ENCODE data around the gene ENTPD1.
A peak's percentile ranks its signal among the peaks of the same experiment; 100 is the strongest.
"Not testable (repeated sequence)": the region's sequence is repeated elsewhere in the genome, so short reads cannot be mapped to it uniquely, and the experiment has no call there.

ENTPD1 gene

GRCh38 chr10:95793401-95794045 is 37.6 kb downstream of the ENTPD1 start:
- ATAC-seq (replicated peaks) (peak; percentile 84 to 93), DNase-seq (peak; percentile 75)
- Mint-ChIP-seq H3K27me3 (no peaks in the 10 kb centered on the region), H3K4me1 (peaks cover 72 to 87% of the 10 kb centered on the region in 2 donors), H3K4me3 (peak overlapping the region; percentile 54 to 56), H3K36me3 (peaks cover 37 to 61% of the 10 kb centered on the region in 2 donors), H3K9me3 (peaks cover 10 to 24% of the 10 kb centered on the region in 2 donors), H3K27ac (peak overlapping the region; percentile 93)

- peaks cover 10 to 26% of the 10 kb centered on the region in 2 donors for H3K9me3 Mint-ChIP-seq
- DNase-seq (no peak), ATAC-seq (replicated peaks) (no peak)
- H3K4me3 Mint-ChIP-seq = no peak overlapping the region
- H3K36me3 Mint-ChIP-seq = peaks cover 39 to 62% of the 10 kb centered on the region in 2 donors
- H3K27me3 Mint-ChIP-seq = no peaks in the 10 kb centered on the region
- H3K4me1 Mint-ChIP-seq = peaks cover 74 to 87% of the 10 kb centered on the region in 2 donors
- H3K27ac Mint-ChIP-seq = peak overlapping the region; percentile 59
These were observed 38.2 kb downstream of the ENTPD1 start for GRCh38 chr10:95794195-95794594.

DNA sequence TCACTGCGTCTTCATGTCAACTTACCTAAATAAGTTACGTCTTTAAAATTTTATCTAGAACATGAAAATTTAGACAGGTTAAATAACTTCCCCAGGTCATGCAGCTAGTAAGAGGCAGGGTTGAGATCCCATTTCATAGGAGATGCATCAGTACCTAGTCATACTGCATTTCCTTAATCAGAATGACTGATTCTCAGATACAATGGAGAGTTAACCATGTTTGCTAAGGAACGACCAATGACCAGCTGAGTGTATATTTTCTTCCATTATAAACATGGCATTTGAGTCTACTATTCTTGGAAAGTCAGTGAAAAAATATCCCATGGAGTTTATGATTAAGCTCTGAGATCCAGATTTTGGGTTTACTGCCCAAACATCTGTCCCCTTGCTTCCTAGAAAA is 39.6 kb downstream of the ENTPD1 start:
- H3K4me1 Mint-ChIP-seq = peaks cover 85 to 96% of the 10 kb centered on the region in 2 donors
- peaks cover 47 to 68% of the 10 kb centered on the region in 2 donors for H3K36me3 Mint-ChIP-seq
- H3K9me3 Mint-ChIP-seq = peaks cover 18 to 36% of the 10 kb centered on the region in 2 donors
- no peak overlapping the region for H3K4me3 Mint-ChIP-seq
- no peak overlapping the region for H3K27ac Mint-ChIP-seq
- no peaks in the 10 kb centered on the region for H3K27me3 Mint-ChIP-seq
- no peak for ATAC-seq (replicated peaks)
- DNase-seq = no peak

- Mint-ChIP-seq H3K27me3 (no peaks in the 10 kb centered on the region), H3K4me3 (peak overlapping the region in 1 of 2 donors; percentile 6), H3K27ac (peak overlapping the region; percentile 87), H3K9me3 (peaks cover 18 to 33% of the 10 kb centered on the region in 2 donors), H3K36me3 (peaks cover 48 to 66% of the 10 kb centered on the region in 2 donors), H3K4me1 (peaks cover 81 to 96% of the 10 kb centered on the region in 2 donors)
- DNase-seq = no peak
- peak; percentile 58 to 60 for ATAC-seq (replicated peaks)
These were observed 40.5 kb downstream of the ENTPD1 start for GRCh38 chr10:95796504-95796903.

- H3K9me3 Mint-ChIP-seq = peaks cover 21 to 29% of the 10 kb centered on the region in 2 donors
- no peak for DNase-seq
- H3K27ac Mint-ChIP-seq = peak overlapping the region; percentile 82
- H3K27me3 Mint-ChIP-seq = no peaks in the 10 kb centered on the region
- no peak overlapping the region for H3K4me3 Mint-ChIP-seq
- peaks cover 64 to 90% of the 10 kb centered on the region in 2 donors for H3K4me1 Mint-ChIP-seq
- no peak for ATAC-seq (replicated peaks)
- H3K36me3 Mint-ChIP-seq = peaks cover 56 to 75% of the 10 kb centered on the region in 2 donors
These were observed 42.3 kb downstream of the ENTPD1 start for GRCh38 chr10:95798096-95798855.

DNA sequence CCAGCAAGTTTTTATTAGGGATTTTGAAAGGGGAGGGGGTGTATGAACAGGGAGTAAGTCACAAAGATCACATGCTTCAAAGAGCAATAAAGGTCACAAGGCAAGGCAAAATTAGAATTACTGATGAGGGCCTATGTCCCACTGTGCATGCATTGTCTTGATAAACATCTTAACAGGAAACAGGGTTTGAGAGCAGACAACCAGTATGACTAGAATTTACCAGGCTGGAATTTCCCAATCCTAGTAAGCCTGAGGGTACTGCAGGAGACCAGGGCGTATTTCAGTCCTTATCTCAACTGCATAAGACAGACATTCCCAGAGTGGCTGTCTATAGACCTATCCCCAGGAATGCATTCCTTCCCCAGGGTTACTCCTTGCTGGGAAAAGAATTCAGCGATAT is 44.3 kb downstream of the ENTPD1 start:
- peak overlapping the region; percentile 45 to 65 for H3K4me3 Mint-ChIP-seq
- peak overlapping the region; percentile 95 for H3K27ac Mint-ChIP-seq
- H3K27me3 Mint-ChIP-seq; ATAC-seq (replicated peaks); DNase-seq: not testable (repeated sequence)
- H3K9me3 Mint-ChIP-seq = peaks cover 28 to 36% of the 10 kb centered on the region in 2 donors
- peaks cover 68 to 84% of the 10 kb centered on the region in 2 donors for H3K36me3 Mint-ChIP-seq
- H3K4me1 Mint-ChIP-seq = peaks cover 61 to 92% of the 10 kb centered on the region in 2 donors

DNA sequence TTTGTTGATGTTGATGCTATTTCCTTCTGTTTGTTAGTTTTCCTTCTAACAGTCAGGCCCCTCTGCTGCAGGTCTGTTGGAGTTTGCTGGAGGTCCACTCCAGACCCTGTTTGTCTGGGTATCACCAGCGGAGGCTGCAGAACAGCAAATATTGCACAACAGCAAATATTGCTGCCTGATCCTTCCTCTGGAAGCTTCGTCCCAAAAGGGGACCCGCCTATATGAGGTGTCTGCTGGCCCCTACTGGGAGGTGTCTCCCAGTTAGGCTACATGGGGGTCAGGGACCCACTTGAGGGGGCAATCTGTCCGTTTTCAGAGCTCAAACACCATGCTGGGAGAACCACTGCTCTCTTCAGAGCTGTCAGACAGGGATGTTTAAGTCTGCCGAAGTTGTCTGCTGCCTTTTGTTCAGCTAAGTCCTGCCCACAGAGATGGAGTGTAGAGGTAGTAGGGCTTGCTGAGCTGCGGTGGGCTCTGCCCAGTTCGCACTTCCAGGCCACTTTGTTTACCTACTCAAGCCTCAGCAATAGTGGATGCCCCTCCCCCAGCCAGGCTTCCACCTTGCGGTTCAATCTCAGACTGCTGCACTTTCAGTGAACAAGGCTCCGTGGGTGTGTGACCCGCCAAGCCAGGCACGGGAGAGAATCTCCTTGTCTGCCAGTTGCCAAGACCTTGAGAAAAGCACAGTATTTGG is 50.9 kb downstream of the ENTPD1 start:
- Mint-ChIP-seq H3K4me1 (peaks cover 42 to 80% of the 10 kb centered on the region in 2 donors), H3K36me3 (peaks cover 71 to 85% of the 10 kb centered on the region in 2 donors), H3K27ac (peak overlapping the region; percentile 69), H3K9me3 (peaks cover 7 to 17% of the 10 kb centered on the region in 2 donors)
- not testable (repeated sequence) for H3K4me3 Mint-ChIP-seq; ATAC-seq (replicated peaks); H3K27me3 Mint-ChIP-seq; DNase-seq

DNA sequence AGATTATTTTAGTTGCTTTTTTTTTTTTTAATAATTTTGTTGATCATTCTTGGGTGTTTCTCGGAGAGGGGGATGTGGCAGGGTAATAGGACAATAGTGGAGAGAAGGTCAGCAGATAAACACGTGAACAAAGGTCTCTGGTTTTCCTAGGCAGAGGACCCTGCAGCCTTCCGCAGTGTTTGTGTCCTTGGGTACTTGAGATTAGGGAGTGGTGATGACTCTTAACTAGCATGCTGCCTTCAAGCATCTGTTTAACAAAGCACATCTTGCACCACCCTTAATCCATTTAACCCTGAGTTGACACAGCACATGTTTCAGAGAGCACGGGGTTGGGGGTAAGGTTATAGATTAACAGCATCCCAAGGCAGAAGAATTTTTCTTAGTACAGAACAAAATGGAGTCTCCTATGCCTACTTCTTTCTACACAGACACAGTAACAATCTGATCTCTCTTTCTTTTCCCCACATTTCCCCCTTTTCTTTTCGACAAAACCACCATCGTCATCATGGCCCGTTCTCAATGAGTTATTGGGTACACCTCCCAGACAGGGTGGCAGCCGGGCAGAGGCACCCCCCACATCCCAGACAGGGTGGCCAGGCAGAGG is 52.8 kb downstream of the ENTPD1 start:
- not testable (repeated sequence) for H3K27me3 Mint-ChIP-seq; ATAC-seq (replicated peaks); DNase-seq
- Mint-ChIP-seq H3K4me3 (peak overlapping the region in 1 of 2 donors; percentile 19), H3K4me1 (peaks cover 44 to 77% of the 10 kb centered on the region in 2 donors), H3K27ac (peak overlapping the region; percentile 69), H3K36me3 (peaks cover 63 to 71% of the 10 kb centered on the region in 2 donors), H3K9me3 (peaks cover 6 to 10% of the 10 kb centered on the region in 2 donors)

DNA sequence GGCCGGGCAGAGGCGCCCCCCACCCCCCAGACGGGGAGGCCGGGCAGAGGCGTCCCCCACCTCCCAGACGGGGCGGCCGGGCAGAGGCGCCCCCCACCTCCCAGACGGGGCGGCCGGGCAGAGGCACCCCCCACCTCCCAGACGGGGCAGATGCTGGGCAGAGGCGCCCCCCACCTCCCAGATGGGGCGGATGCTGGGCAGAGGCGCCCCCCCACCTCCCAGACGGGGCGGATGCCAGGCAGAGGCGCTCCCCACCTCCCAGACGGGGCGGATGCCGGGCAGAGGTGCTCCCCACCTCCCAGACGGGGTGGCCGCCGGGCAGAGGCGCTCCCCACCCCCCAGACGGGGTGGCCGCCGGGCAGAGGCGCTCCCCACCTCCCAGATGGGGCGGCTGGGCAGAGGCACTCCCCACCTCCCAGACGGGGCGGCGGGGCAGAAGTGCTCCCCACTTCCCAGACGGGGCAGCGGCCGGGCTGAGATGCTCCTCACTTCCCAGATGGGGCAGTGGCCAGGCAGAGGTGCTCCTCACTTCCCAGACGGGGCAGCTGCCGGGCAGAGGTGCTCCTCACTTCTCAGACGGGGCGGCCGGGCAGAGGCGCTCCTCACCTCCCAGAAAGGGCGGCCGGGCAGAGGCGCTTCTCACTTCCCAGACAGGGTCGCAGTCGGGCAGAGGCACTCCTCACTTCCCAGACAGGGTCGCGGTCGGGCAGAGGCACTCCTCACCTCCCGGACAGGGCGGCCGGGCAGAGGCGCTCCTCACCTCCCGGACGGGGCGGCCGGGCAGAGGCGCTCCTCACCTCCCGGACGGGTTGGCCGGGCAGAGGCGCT is 53.6 kb downstream of the ENTPD1 start:
- Mint-ChIP-seq H3K4me3 (no peak overlapping the region), H3K27me3 (no peaks in the 10 kb centered on the region)
- no peak for DNase-seq

GRCh38 chr10:95810198-95810976 is 54.4 kb downstream of the ENTPD1 start:
- H3K9me3 Mint-ChIP-seq = peaks cover 0 to 5% of the 10 kb centered on the region in 2 donors
- ATAC-seq (replicated peaks) (peak; percentile 65 to 67), DNase-seq (no peak)
- peaks cover 47 to 77% of the 10 kb centered on the region in 2 donors for H3K4me1 Mint-ChIP-seq
- H3K27ac Mint-ChIP-seq = peak overlapping the region; percentile 84
- peaks cover 58 to 69% of the 10 kb centered on the region in 2 donors for H3K36me3 Mint-ChIP-seq
- H3K27me3 Mint-ChIP-seq = no peaks in the 10 kb centered on the region
- peak overlapping the region; percentile 45 to 51 for H3K4me3 Mint-ChIP-seq

More for the DNA sequence above, 53.6 kb downstream of the ENTPD1 start:
- no peak for ATAC-seq (replicated peaks)
- H3K36me3 Mint-ChIP-seq = peaks cover 59 to 69% of the 10 kb centered on the region in 2 donors
- H3K9me3 Mint-ChIP-seq = peaks cover 0 to 5% of the 10 kb centered on the region in 2 donors
- H3K4me1 Mint-ChIP-seq = peaks cover 43 to 77% of the 10 kb centered on the region in 2 donors
- no peak overlapping the region for H3K27ac Mint-ChIP-seq

DNA sequence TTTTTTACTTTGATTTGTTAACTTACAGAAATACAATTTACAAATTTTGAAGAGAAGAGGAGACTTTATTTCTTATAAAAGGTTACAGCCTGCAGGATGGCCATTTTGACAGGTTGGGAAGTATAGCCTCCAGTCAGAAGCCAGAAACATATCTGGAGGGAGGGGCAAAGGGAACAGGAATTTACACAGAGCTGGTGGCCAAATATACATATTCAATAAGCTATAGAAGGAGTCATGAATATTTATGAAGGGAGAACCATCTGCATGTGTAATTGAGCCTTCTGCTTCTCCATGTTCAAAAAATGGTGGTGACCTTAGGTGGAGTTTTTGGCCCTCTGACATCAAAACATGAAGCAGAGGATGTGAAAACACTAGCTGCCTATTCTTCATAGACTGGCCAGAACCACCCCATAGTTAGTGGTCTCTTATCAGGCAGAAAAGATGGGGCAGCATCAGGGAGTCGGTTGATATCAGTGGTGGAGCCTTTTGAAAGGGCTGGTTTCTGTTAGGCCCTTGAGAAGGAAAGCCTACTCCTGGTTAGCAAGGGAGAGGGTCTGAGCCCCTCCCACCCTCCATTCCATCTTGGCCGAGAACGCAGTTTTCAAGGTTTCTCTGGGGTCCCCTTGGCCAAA is 57.2 kb downstream of the ENTPD1 start:
- ATAC-seq (replicated peaks) (no peak), DNase-seq (no peak)
- H3K27me3 Mint-ChIP-seq = no peaks in the 10 kb centered on the region
- peaks cover 49 to 79% of the 10 kb centered on the region in 2 donors for H3K4me1 Mint-ChIP-seq
- peaks cover 3 to 4% of the 10 kb centered on the region in 2 donors for H3K9me3 Mint-ChIP-seq
- H3K27ac Mint-ChIP-seq = peak overlapping the region; percentile 9
- H3K36me3 Mint-ChIP-seq = peaks cover 61 to 72% of the 10 kb centered on the region in 2 donors
- no peak overlapping the region for H3K4me3 Mint-ChIP-seq

- DNase-seq (no peak), ATAC-seq (replicated peaks) (peak; percentile 57 to 58)
- Mint-ChIP-seq H3K27ac (peak overlapping the region; percentile 26), H3K9me3 (peaks cover 3 to 4% of the 10 kb centered on the region in 2 donors), H3K4me3 (peak overlapping the region; percentile 3), H3K4me1 (peaks cover 54 to 80% of the 10 kb centered on the region in 2 donors), H3K27me3 (no peaks in the 10 kb centered on the region), H3K36me3 (peaks cover 60 to 67% of the 10 kb centered on the region in 2 donors)
These were observed 58.2 kb downstream of the ENTPD1 start for GRCh38 chr10:95814011-95814727.

Measured in stimulated activated naive B cell treated with anti-CD40 and anti-IgM and Interleukin-4, amounts not matched to agents 10 μg/mL and 1 μg/mL and 100 μg/mL, for 72 hours (primary cell).